22Rv1 (cell line): ENCODE results near the gene CRYGB.

Source experiments
- H3K27ac ChIP-seq: fragments of 450-650 bp; 2 replicates; pipeline ENCODE4 v1.5.1; 2017
- CTCF ChIP-seq: fragments of 450-650 bp; IDR thresholded peaks from 2 replicates; pipeline ENCODE4 v1.5.1; 2017; ENCODE audit warnings: mild to moderate bottlenecking
- ZFX ChIP-seq: fragments of 450-650 bp; IDR thresholded peaks from 2 replicates; pipeline ENCODE4 v1.6.1; 2017; ENCODE audit warnings: antibody characterized with exemption, borderline replicate concordance

The CRYGB gene

GRCh38 chr2:208146006-208146405 lies at the start of gene CRYGB:
Gene CRYGB (minus strand): TSS chr2:208146158. CDS start chr2:208146120, 38 bp downstream.
- H3K27ac ChIP-seq = no peak within 1 kb of the TSS
- no peak for TF ChIP-seq CTCF
- TF ChIP-seq ZFX = no peak

GRCh38 chr2:208195531-208195930 lies 49.6 kb upstream of the CRYGB start:
- TF ChIP-seq CTCF (no peak), ZFX (no peak)
- H3K27ac ChIP-seq = no peak overlapping the region

- no peak overlapping the region for H3K27ac ChIP-seq
- TF ChIP-seq ZFX = no peak
- TF ChIP-seq CTCF = no peak
Observed at GRCh38 chr2:208192611-208193236, 46.8 kb upstream of the CRYGB start.

- TF ChIP-seq ZFX (no peak), CTCF (no peak)
- H3K27ac ChIP-seq = no peak within 1 kb of the TSS
Observed at GRCh38 chr2:208189810-208190503, 44.0 kb upstream of the CRYGB start, which contains the start of gene C2orf80. Gene C2orf80 (minus strand): TSS chr2:208190030. CDS start chr2:208186986, 3,044 bp downstream.

- no peak overlapping the region for H3K27ac ChIP-seq
- TF ChIP-seq ZFX (no peak), CTCF (no peak)
Observed at GRCh38 chr2:208189069-208189809, 43.3 kb upstream of the CRYGB start.

GRCh38 chr2:208186893-208187292 lies 40.9 kb upstream of the CRYGB start:
- no peak overlapping the region for H3K27ac ChIP-seq
- TF ChIP-seq CTCF = no peak
- no peak for TF ChIP-seq ZFX
